HL-60 (cell line): ENCODE results near the gene PGLYRP2.

Experiments used
- POLR2AphosphoS5 ChIP-seq: IDR thresholded peaks from 2 replicates; pipeline ENCODE4 v1.6.1; 2012; ENCODE audit warnings: low read depth
- TF ChIP-seq, protein P1 (sequence below): IDR thresholded peaks from one replicate; pipeline ENCODE4 v1.5.1; 2011; ENCODE audit warnings: low read length, control low read depth, inconsistent platforms; ENCODE audit not compliant: insufficient read depth

DNA sequence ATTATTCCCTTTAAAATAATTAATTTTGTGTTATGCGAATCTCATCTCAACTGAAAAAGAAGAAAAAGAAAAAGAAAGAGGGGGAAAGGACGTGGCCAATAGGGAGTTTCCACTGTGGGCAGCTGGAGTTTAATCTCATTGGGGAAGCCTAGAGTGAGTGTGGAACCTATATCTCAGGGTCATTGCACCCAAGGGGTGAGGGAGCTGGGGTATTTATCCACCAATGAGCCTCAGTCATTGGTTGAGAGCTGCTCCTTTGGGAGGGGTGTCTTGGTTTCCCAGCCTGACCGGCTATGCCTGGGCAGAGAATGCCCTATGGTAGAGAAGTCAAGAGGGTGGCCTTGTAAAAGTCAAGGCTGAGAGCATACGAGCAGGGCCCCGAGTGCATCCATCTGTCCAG, 45.5 kb upstream of the PGLYRP2 start:
- TF ChIP-seq, protein P1, sequence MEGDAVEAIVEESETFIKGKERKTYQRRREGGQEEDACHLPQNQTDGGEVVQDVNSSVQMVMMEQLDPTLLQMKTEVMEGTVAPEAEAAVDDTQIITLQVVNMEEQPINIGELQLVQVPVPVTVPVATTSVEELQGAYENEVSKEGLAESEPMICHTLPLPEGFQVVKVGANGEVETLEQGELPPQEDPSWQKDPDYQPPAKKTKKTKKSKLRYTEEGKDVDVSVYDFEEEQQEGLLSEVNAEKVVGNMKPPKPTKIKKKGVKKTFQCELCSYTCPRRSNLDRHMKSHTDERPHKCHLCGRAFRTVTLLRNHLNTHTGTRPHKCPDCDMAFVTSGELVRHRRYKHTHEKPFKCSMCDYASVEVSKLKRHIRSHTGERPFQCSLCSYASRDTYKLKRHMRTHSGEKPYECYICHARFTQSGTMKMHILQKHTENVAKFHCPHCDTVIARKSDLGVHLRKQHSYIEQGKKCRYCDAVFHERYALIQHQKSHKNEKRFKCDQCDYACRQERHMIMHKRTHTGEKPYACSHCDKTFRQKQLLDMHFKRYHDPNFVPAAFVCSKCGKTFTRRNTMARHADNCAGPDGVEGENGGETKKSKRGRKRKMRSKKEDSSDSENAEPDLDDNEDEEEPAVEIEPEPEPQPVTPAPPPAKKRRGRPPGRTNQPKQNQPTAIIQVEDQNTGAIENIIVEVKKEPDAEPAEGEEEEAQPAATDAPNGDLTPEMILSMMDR, result no peak
- no peak for TF ChIP-seq POLR2AphosphoS5
